Lower leg skin (tissue), 3 donors: ENCODE data around the gene NLRP5.

Experiments used
- CTCF ChIP-seq, 3 donors: fragments of 450-650 bp; IDR thresholded peaks; one replicate each; pipeline ENCODE4 v1.5.1; 2016; ENCODE audit warnings: antibody characterized with exemption in 3 of 3, mild to moderate bottlenecking in 3 of 3, moderate library complexity in 2 of 3
- POLR2A ChIP-seq, 2 donors: fragments of 450-650 bp; IDR thresholded peaks; one replicate each; pipeline ENCODE4 v1.6.1; 2016 to 2017; ENCODE audit warnings: antibody characterized with exemption in 2 of 2, mild to moderate bottlenecking in 1 of 2, moderate library complexity in 1 of 2

DNA sequence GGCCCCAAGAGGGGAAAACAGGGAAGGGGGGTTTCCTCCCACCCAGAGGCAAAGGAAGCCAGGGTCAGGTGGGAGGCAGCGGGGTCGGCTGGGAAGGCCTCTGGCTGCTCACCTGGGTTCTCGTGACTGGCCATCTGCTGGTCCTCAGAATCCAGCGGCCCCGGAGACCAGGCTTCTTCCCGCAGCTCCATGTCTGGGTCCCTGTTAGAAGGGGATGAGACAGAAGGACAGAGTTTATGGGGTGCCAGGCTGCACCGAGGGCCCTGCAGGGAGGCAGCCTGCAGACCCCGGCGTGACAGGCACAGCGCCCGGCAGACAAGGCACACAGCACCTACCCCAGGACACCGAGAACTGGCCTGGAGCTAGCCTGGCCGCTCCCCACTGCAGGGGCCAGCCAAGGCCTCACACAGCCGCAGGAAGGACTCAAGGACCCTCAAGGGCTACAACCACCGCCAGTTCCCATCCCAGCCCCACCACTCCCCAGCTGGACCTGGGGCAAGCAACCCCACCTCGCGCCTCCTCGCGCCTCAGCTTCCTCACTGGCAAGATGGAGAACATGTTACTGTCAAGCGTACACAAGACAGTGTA lies 116.5 kb downstream of the NLRP5 start:
- TF ChIP-seq CTCF (IDR thresholded peaks at IDR 0.05) (no peak), POLR2A (IDR thresholded peaks at IDR 0.05) (no peak)
